HG03460 (cell line): Measurements from ENCODE around the gene DLG4.

Experiments used
- ATAC-seq: cut with Tn5 transposase; IDR thresholded peaks from one replicate; pipeline ENCODE4 v1.9.1; 2021; ENCODE audit not compliant: unreplicated experiment

The DLG4 gene

DNA sequence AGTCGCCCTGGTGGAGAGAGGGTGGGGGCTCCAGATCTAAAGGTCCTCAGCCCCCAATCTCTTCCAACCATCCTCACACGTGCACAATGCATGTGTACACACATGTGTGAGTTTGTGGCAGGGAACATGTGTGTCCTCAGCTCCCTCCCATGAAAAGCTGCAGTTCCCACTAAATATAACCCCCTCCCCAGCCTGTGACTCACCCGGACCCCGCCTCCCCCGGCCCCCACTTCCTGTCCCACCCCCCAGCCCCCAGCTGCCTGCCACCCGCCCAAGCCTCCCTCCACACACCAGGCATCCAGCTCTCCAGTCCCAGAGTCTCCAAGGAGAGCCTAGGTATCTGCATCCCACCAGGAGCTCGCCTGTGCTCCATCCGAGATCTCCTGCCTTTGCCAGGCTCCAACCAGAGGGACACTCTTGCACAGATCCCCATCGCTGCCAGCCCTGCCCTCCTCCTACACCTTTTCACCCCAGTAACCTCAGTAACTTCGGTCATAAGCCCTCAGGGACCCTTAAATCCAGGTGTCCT is 3.9 kb downstream of the DLG4 start:
- no peak for ATAC-seq

DNA sequence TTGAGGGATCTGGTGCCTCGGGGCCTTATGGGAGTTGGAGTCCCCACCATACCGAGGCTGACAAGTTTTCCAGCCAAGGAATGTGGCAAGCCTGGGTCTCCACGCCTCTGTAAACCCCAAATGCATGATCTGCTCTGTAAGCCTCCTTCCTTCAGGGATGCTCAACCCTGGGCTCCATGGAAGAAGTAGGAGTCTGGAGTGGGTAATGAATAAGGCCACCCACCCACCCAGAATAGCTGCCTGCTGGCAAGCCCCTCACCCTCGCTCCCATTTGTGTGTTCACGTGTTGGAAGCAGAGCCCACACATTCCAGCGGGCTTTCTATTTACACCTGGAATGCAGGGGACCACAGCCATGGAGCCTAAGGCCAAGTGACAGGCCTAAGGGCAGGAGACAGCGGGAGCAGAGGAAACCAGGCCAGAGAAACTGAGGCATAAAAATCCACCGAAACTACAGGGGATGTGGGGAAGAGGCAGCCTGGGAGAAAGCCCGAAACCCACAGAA is 4.4 kb downstream of the DLG4 start:
- ATAC-seq = no peak

DNA sequence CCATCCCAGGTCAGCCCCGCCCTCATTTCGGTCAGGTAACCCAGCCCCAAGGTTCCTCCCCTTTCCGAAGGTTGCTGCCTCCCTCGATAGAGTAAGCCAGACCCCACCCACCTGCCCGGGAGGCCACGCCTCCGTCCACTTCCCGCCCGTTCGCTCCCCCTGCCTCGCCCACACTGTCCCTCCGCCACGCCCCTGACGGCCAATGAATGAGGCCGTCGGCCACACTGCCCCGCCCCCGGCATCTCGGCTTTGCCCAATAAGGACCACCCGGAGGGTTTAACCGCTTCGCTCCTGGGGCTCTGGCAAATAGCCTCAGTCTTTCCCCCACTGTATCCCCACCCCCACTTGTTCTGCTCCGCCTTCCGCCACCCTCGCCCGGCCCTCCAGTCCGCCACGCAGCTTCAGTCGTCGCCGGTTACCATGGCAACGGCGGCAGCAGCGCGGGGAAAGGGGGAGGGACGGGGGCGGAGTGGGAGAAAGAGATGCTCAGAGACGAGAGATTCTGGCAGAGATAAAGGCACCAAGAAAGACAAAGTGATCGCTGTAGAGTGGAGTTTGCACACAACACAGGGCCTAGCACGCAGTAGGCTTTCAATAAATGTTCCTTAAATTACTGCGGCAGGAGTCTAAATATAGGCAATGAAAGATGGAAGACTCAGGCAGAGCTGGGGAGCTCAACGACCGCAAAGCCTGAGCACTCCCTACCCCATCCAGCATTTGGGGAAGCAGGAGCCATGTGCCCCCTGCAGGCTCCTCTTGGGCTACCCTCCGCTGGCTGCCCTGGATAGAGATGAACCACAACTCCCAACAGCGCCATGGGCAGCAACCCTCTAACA is 5.1 kb downstream of the DLG4 start:
- ATAC-seq = peak; percentile 70

DNA sequence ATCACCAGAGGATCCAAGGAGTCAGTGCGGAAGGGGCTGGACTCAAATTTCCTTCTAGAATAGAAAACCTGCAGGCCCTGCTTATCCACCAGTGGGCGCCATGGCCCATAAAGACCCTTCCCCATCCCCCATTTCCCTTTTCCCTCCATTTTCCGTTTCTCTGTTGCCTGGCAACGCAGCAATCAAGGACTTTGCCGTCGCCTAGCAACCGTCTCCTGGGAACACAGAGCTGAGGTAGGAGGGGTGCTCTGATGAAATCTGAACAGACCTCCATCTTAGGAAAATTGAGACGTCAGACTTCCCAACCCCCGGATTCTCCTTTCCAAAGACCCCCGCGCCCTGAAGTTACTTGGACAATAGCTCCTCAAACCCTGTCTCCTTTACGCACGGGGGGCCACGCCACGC is 5.7 kb downstream of the DLG4 start:
- no peak for ATAC-seq

- no peak for ATAC-seq
Measured at GRCh38 chr17:7211491-7212273, 8.0 kb downstream of the DLG4 start.

GRCh38 chr17:7208754-7209460 is 10.7 kb downstream of the DLG4 start:
- ATAC-seq = no peak

DNA sequence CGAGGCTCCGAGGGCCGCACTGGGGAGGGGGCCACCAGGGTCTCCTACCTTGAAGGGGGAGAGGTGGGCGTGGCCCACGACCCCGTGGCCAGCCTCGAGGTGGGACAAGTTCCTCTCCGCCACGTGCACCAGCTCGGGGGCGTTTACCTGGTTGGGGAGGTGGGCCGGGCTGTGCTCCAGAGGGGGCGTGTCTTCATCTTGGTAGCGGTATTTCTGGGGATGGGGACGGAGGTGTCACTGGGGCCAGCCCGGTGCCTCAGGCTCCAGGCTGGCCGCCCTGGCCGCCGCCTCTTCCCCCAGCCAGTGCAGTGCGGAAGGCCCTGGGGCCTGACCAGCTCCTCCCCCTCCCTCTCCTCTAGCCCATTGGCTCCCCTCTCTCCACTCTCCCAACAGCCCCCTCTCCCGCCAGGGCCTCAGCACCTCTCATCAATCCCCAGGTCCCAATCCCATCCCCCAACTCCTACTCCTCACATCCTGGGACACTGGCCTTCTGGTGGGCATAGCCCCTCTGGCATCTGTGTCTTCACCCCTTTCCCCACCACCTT is 11.5 kb downstream of the DLG4 start:
- ATAC-seq = no peak

GRCh38 chr17:7207120-7208001 is 12.3 kb downstream of the DLG4 start:
- ATAC-seq = no peak

DNA sequence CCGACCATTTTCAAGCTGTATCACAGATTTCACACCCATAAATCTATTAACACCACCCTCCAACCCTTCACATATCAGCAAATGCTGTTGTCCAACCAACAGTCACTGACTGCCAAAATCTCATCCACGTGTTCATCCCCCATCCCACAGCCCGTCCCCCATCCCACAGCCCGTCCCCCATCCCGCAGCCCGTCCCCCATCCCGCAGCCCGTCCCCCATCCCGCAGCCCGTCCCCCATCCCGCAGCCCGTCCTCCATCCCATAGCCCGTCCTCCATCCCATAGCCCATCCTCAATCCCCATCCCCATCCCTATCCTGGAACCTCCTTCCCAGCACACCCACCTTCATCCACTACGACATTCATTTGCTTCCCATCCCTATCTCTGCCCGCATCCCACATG is 14.1 kb downstream of the DLG4 start:
- ATAC-seq = no peak

DNA sequence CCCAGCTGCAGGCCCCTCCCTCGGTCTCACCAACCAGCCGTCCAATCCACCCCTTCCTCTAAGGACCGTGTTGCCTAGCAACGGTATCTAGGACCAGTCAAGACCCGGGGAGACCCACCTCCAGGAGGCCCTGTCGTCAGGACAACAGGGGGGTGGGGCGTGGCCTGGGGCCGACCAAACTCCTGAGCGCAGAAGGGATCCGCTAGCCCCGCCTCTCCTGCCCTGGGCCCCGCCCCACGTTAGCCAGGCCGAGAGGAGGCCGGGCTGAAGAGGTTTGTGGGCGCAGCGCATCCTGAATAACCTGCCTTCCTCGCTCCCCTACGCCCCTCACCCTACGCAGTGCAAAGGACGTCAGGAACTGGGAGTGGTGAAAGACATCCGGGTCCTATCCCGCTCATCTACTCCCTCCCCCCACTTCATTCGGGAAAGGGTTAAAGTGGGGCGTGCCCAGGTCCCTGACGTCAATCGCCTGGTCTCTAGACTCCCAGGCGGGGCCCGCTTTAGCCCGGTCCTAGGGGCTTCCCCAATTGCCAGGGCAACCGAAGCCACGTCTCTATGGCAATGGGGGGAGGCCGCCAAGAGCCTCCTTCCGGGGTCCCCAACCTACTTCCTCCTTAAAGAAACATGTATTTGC is 14.7 kb downstream of the DLG4 start:
- ATAC-seq = peak; percentile 79

DNA sequence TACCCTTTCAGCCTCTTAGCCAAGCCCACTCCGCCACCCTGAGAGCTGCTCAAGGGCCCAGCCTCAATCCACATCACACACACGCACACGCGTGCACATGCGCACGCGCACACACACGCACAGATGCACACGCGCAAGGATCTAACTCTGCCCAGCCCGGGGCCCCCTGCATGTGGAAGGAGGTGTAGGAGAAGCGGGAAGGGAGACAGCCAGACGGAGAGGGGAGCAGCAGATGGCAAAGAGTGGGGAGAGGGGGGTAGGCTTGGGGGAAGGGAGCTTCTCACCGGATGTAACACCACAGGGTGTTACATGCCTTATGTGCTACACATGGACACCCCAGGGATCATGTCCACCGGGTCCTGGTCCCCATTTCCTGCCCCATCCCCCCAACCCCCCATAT is 15.3 kb downstream of the DLG4 start:
- ATAC-seq = no peak

- ATAC-seq = no peak
Measured at GRCh38 chr17:7203391-7203790, 16.2 kb downstream of the DLG4 start.

DNA sequence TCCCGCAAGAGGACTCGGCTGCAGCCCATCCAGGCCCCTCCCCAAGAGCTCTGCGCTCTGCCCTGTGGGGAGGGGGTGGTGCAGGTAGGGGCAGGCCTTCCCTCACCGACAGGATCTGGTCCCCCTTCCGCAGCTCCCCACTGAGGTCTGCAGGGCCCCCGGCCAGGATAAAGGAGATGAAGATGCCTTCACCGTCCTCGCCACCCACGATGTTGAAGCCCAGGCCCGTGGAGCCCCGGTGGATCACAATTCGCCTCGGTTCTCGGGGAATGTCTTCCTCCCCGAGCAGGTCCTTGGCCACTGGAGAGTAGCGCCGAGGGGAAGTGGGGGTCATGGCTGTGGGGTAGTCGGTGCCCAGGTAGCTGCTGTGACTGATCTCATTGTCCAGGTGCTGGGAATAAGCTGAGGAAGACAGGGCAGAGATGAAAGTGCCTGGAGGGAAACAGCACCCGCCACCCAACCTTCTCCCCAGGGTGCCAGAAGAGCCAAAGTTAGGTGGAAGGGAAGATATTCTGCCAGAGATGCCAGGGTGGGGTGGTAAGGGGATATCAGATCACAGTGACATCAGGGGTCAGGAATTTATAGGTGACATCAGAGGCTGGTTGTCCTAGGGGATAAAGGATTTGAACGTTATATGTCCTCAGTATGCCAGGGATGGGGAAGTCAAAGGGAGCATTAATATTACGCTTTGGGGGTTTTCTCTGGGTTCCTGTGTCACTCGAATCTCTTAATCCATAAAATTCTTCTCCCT is 22.8 kb downstream of the DLG4 start:
- ATAC-seq = no peak

DNA sequence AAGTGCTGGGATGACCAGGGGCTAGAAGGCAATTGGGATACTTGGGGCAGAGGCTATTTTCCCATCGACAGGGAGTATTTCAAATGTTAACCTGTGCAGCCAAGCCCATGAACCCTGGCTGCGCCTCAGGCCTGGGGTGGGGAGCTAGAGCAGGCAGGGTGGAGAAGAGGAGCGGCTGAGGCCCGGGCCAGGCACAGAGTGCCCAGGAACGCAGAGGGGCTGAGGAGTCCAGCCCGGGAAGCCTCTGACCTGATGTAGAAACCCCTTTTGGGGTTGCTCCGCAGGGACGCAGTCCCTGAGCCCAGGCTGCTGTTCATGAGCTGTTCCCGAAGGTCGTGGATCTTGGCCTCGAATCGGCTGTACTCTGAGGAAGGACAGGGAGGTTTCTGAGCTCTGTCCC is 23.7 kb downstream of the DLG4 start:
- no peak for ATAC-seq

DNA sequence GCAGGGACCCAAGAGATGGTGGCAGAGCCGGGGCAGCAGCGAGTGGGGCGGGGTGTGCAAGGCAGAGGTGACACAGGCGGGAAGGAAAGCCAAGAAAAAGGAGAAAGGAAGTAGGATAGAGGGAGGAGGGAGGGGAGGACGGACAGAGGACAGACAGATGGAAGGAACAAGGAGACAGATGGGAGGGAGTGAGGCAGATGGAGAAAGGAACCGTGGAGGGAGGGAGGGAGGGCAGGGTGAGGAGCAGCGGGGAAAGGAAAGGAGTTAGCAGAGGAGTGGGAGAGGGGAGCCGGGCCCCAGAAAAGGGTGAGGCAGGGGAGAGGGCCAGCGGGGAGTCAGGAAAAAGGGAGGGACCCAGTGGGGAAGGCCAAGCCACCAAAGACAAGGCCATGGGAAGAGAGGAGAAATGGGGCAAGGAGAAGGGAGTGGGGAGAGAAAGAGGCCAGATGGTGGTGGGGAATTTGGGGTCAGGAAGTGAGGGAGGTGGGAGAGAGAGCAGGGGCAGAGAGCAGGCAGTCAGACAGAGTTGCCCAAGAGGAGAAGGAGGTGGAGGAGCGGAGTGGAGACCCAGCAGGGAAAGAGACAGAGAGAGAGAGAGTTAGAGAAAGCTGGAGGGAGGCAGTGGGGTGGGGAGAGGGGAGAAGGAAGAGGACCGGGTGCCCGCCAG is 27.2 kb downstream of the DLG4 start:
- ATAC-seq = no peak

DNA sequence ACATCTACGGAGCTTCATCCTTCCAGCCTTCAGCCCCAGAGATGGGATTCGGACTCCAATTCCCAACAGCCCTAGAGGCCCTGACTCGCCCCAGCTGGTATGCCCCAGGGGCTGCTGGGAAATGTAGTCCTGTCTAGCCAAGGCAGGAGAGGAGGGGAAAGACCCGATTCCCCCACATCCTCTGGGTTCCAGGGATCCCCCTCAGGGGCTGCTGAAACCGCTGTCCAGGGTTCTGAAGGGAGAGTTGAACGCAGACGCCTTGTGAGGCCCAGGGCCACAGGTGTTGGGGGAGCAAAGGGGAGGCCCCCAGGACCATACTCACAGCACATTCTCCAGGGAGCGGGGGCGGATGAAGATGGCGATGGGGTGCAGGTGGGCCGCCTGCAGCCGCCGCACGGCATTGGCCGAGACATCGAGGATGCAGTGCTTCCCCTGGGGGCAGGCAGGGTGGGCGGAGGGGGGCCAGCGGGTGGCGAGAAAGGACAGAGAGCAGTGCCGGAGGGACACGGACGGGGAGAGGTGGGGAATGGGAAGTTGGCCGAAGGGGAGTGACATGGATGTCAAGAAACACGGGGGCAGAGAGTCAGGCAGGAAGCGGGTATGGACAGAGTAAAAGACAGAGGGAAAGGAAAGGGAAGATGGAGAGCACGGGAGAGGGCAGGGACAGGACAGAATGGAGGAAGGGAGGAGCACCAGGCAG is 27.9 kb downstream of the DLG4 start:
- no peak for ATAC-seq

GRCh38 chr17:7191069-7191468 is 28.6 kb downstream of the DLG4 start:
- no peak for ATAC-seq
